Islet precursor cell (in vitro differentiated cells): ENCODE data around the gene PRKCE.

Source experiments
- DNase-seq: peaks from one replicate; pipeline ENCODE4 v3.0.0-alpha.2; 2018

Gene PRKCE

GRCh38 chr2:45634223-45634622 lies 17.3 kb upstream of the PRKCE start:
- DNase-seq, result no peak

- DNase-seq, result no peak
Observed at GRCh38 chr2:45636008-45636407, 15.5 kb upstream of the PRKCE start.

- no peak for DNase-seq
Observed at GRCh38 chr2:45637440-45637839, 14.0 kb upstream of the PRKCE start.

GRCh38 chr2:45640576-45640975 lies 10.9 kb upstream of the PRKCE start:
- no peak for DNase-seq

- DNase-seq, result no peak
Observed at GRCh38 chr2:45643095-45643494, 8.4 kb upstream of the PRKCE start.

GRCh38 chr2:45643543-45644542 lies 7.6 kb upstream of the PRKCE start:
- peak; percentile 75 for DNase-seq

GRCh38 chr2:45646289-45646688 lies 5.2 kb upstream of the PRKCE start:
- no peak for DNase-seq

- no peak for DNase-seq
Observed at GRCh38 chr2:45647356-45647755, 4.1 kb upstream of the PRKCE start.

- DNase-seq, result no peak
Observed at GRCh38 chr2:45647986-45648520, 3.4 kb upstream of the PRKCE start.

- DNase-seq, result no peak
Observed at GRCh38 chr2:45648636-45649035, 2.8 kb upstream of the PRKCE start.

- DNase-seq, result no peak
Observed at GRCh38 chr2:45649462-45649857, 2.0 kb upstream of the PRKCE start.

GRCh38 chr2:45649858-45650811 lies 1.3 kb upstream of the PRKCE start:
- peak; percentile 81 for DNase-seq

- DNase-seq, result peak; percentile 94
Observed at GRCh38 chr2:45650851-45651414, 542 bp upstream of the PRKCE start.

GRCh38 chr2:45652090-45653031 lies 886 bp downstream of the PRKCE start:
- peak; percentile 64 for DNase-seq

- DNase-seq, result no peak
Observed at GRCh38 chr2:45653122-45653913, 1.8 kb downstream of the PRKCE start.

- no peak for DNase-seq
Observed at GRCh38 chr2:45654250-45654649, 2.8 kb downstream of the PRKCE start.

GRCh38 chr2:45661828-45662227 lies 10.4 kb downstream of the PRKCE start:
- no peak for DNase-seq

- DNase-seq, result no peak
Observed at GRCh38 chr2:45664635-45665261, 13.3 kb downstream of the PRKCE start.

- DNase-seq, result no peak
Observed at GRCh38 chr2:45668509-45668908, 17.0 kb downstream of the PRKCE start.

GRCh38 chr2:45669032-45669486 lies 17.6 kb downstream of the PRKCE start:
- DNase-seq, result peak; percentile 64
